HepG2 (cell line): ENCODE results near the gene DNASE2. TPM values are rescaled to one million over a fixed set of nuclear protein-coding genes. Genes with fewer than 3 reads are reported as not detected.
A peak's percentile ranks its signal among the peaks of the same experiment; 100 is the strongest.

Source experiments
- ATAC-seq: fragments of 200-7000 bp; cut with Tn5 transposase; 3 replicates; pipeline ENCODE4 v1.9.1; 2020; ENCODE audit warnings: mild to moderate bottlenecking, moderate library complexity
- BruUV-seq: library from RNA; stranded (reverse); fragments of 400-500 nt; replicated peaks from 2 replicates; lab custom pipeline; 2021; lab: Mats Ljungman, UMichigan
- CTCF ChIA-PET: fragments of 300-600 bp; formaldehyde crosslinking; extraction: SDS; loops from one replicate; lab custom pipeline; 2021; ENCODE audit warnings: low total read pairs, inconsistent platforms, low intra/inter-chr PET ratio; lab: Yijun Ruan, JAX
- POLR2A ChIA-PET: fragments of 350-600 bp; sonication (Branson Sonifier 250); formaldehyde crosslinking; loops from one replicate; lab custom pipeline; 2020; ENCODE audit warnings: antibody characterized with exemption, inconsistent platforms; lab: Yijun Ruan, JAX
- DNase-seq: peaks from one replicate; pipeline ENCODE4 v3.0.0-alpha.2; 2015; ENCODE audit warnings: low spot score
- FAIRE-seq: peaks from 3 replicates; lab custom pipeline; 2011; peaks lifted over from hg19 to GRCh38; lab: Jason Lieb, UNC
- H2AFZ ChIP-seq: one replicate; pipeline ENCODE4 v1.6.1; 2011; ENCODE audit warnings: low read length, inconsistent platforms
- H3K27ac ChIP-seq: fragments of 300-600 bp; 3 replicates; pipeline ENCODE4 v1.8.0; 2011; ENCODE audit warnings: mixed run types, mild to moderate bottlenecking, mixed read lengths, low read length, inconsistent platforms; ENCODE audit not compliant: insufficient read depth; ENCODE audit errors: extremely low read length
- H3K27me3 ChIP-seq, 2 experiments: fragments of 200-600 bp in 1 of 2; 2 replicates in 1 of 2; 3 replicates in 1 of 2; pipeline versions ENCODE4 v1.6.0 to v1.8.0; 2011; ENCODE audit warnings: low read length in 2 of 2, mild to moderate bottlenecking in 2 of 2, moderate library complexity in 2 of 2, inconsistent platforms in 1 of 2; ENCODE audit not compliant: insufficient read depth in 2 of 2, control insufficient read depth in 1 of 2
- H3K36me3 ChIP-seq, 2 experiments: fragments of 200-600 bp in 1 of 2; replicated peaks in 1 of 2; 2 replicates in 1 of 2; 3 replicates in 1 of 2; pipeline versions ENCODE4 v1.5.1 to v1.8.0; 2011; ENCODE audit warnings: low read length in 2 of 2, inconsistent platforms in 1 of 2; ENCODE audit not compliant: insufficient read depth in 2 of 2, control insufficient read depth in 1 of 2
- H3K4me1 ChIP-seq: 2 replicates; pipeline ENCODE4 v1.5.1; 2012; ENCODE audit warnings: low read length, inconsistent platforms; ENCODE audit not compliant: insufficient read depth
- H3K4me2 ChIP-seq: 2 replicates; pipeline ENCODE4 v1.6.0; 2011; ENCODE audit warnings: low read depth, low read length, inconsistent platforms
- H3K4me3 ChIP-seq, 3 experiments: fragments of 200-600 bp in 1 of 3; sonication (generic), shearing (Covaris generic) in 1 of 3; replicated peaks in 1 of 3; 2 replicates each; pipeline ENCODE4 v1.5.1; 2011 to 2016; ENCODE audit warnings: low read length in 3 of 3, inconsistent platforms in 2 of 3, low read depth in 2 of 3, mild to moderate bottlenecking in 2 of 3, control low read depth in 1 of 3, mixed read lengths in 1 of 3; ENCODE audit not compliant: insufficient read depth in 1 of 3
- H3K79me2 ChIP-seq: one replicate; pipeline ENCODE4 v1.6.1; 2011; ENCODE audit warnings: low read length, inconsistent platforms; ENCODE audit not compliant: insufficient read depth
- H3K9ac ChIP-seq: 2 replicates; pipeline ENCODE4 v1.6.0; 2011; ENCODE audit warnings: mild to moderate bottlenecking, low read depth, low read length, inconsistent platforms; ENCODE audit not compliant: insufficient read depth
- H3K9me3 ChIP-seq: 2 replicates; pipeline ENCODE4 v1.5.1; 2012; ENCODE audit warnings: mild to moderate bottlenecking, low read length
- H4K20me1 ChIP-seq: 2 replicates; pipeline ENCODE4 v1.6.0; 2011; ENCODE audit warnings: inconsistent platforms, mild to moderate bottlenecking, low read length, moderate library complexity; ENCODE audit not compliant: insufficient read depth
- RFX1 ChIP-seq: fragments of 450-650 bp; IDR thresholded peaks from 2 replicates; pipeline ENCODE4 v1.6.1; 2017
- RXRA ChIP-seq: sonication (generic); formaldehyde crosslinking; IDR thresholded peaks from 2 replicates; pipeline ENCODE4 v1.5.1; 2020; ENCODE audit warnings: missing genetic modification reagents
- ZMYM3 ChIP-seq: sonication (generic); formaldehyde crosslinking; IDR thresholded peaks from 2 replicates; pipeline ENCODE4 v1.5.1; 2020; ENCODE audit warnings: mild to moderate bottlenecking, missing genetic modification reagents
- ZNF660 ChIP-seq: sonication (generic); formaldehyde crosslinking; IDR thresholded peaks from 2 replicates; pipeline ENCODE4 v1.5.1; 2020; ENCODE audit warnings: mild to moderate bottlenecking, low read depth, missing genetic modification reagents, borderline replicate concordance
- WGBS: methylation state at CpG from one replicate; pipeline ENCODE4 v1.1.6; 2017; ENCODE audit warnings: low lambda C conversion rate; 5-methylcytosine and 5-hydroxymethylcytosine counted together
- in situ Hi-C: cut with HindIII; loops from 2 replicates; pipeline ENCODE4 v1.10.0; 2017; ENCODE audit warnings: low pct_unique_long_range_greater_than_20kb; ENCODE audit not compliant: extremely low pct_ligation_motif_present
- intact Hi-C: fragments of 100-400 bp; cut with micrococcal nuclease; formaldehyde crosslinking; loops from one replicate; pipeline ENCODE4 v1.10.0; 2022; ENCODE audit not compliant: unreplicated experiment
- polyA plus RNA-seq, 8 experiments: library from polyadenylated mRNA; depleted of rRNA in 3 of 8; stranded (reverse) in 7 of 8; unstranded in 1 of 8; fragments of >200 nt; fragmentation: Illumina TruSeq in 4 of 8; extraction: Trizol in 4 of 8; gene quantifications; 2 replicates each; pipeline versions ENCODE4 v1.2.1 to v1.2.3, GENCODE V29; 2011 to 2016; ENCODE audit warnings: low read depth in 4 of 8, missing spikeins in 1 of 8, mixed read lengths in 1 of 8; ENCODE audit not compliant: insufficient read depth in 1 of 8
- total RNA-seq, 5 experiments: library from RNA; depleted of rRNA; stranded (reverse); fragments of >200 nt; fragmentation: Illumina TruSeq; extraction: Trizol; gene quantifications; 2 replicates each; pipeline ENCODE4 v1.2.3, GENCODE V29; 2016; ENCODE audit warnings: low read depth in 1 of 5

The DNASE2 gene
- total and polyA plus RNA-seq, 2 of the 13 experiments (the other 11 are each of a cell fraction or from before 2014, with no cell fraction given), result 7.5 to 16.2 TPM

DNA sequence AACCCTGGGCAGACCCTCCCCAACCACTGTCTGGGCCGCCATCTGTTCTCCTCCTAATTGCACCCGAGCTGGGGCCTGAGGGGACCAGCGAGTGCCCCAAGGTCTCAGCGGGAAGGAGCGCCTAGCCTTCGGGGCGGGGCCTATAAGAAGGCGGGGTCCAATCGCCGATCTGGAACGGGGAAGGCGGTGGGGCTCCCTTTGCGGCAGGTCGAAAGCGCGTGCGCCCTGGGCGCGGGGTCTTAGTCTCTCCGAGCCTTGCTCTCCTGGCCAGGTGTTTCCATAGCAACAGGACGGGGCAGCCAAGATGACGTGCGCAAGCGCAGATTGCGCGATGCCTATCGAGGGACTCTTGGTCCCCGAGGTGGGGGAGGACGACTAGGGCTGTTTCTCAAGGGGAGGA lies 40.2 kb downstream of the DNASE2 start:
- Histone ChIP-seq H3K4me3 (peak overlapping the region in 1 of 3 experiments; percentile 26; a peak in 1 of 6 replicates), H3K4me1 (peaks cover 22% of the 10 kb centered on the region), H3K9me3 (no peaks in the 10 kb centered on the region), H3K4me2 (0 out of 2 replicates have a peak overlapping the region, but pooled peaks have one; percentile 10), H3K36me3 (no peaks in the 10 kb centered on the region), H3K27me3 (no peaks in the 10 kb centered on the region; a peak in 1 of 5 replicates), H3K79me2 (no peaks in the 10 kb centered on the region), H2AFZ (no peak overlapping the region), H4K20me1 (no peaks in the 10 kb centered on the region), H3K27ac (no peak overlapping the region), H3K9ac (no peak overlapping the region)
- DNase-seq (no peak), ATAC-seq (no peak), FAIRE-seq (no peak)
- ChIA-PET POLR2A (no interaction called here), CTCF (no interaction called here)
- intact Hi-C loops (no loop called here), in situ Hi-C loops (no loop called here)
- BruUV-seq, result no TSS peak
- peak; percentile 24; the same call in 1 of the 2 replicates for TF ChIP-seq RFX1
- TF ChIP-seq RXRA (CRISPR knock-in tag), result no peak
- WGBS, result 70% methylated on average over 29 of the region's 29 CpGs

DNA sequence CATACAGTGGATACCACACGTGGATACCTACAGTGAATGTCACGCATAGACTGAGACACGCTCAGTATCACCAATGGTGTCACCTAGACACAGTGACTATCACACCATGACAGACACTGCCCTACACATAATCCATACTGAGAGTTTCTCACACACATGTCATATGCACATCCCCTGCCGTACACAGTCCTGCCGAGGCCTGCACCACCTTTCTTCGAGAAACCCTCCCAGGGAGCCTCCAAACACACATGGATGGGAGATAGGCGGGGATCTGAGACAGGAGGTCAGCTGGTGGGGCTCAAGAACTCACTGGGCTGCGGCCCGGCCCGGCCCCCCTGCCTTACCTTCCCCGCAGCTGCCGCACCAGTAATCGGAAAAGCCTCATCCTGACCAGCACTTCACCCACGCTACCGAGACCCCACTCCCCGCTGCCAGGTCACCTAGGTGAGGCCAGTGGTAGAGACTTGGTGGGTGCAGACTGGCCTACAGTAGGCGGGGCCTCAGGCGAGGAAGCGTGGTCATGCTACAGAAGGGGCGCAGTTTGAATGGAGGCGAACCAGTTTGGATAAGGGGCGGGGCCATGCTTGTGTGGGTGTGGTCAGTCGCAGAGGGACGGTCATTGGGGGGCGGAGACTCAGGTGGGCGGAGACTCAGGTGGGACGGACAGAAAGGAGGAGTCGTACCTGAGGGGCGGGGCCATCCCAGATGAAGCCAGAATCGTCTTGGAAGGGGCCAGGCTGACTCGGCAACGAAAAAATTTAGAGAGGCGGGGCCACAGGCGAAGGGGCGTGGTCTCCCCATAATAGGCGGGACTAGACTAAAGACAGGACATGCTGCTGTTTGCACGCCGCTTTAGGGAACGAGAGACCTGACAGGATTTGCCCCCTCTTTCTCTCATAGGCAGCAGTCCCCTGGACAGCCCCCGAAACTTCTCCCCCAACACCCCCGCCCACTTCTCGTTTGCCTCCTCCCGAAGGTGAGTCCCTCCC lies 40.9 kb downstream of the DNASE2 start:
- Histone ChIP-seq H3K9ac (no peak overlapping the region), H2AFZ (no peak overlapping the region), H3K27me3 (no peaks in the 10 kb centered on the region; a peak in 1 of 5 replicates), H3K27ac (no peak overlapping the region), H3K79me2 (no peaks in the 10 kb centered on the region), H3K4me3 (peak overlapping the region in 1 of 3 experiments; percentile 26; a peak in 1 of 6 replicates), H3K4me2 (0 out of 2 replicates have a peak overlapping the region, but pooled peaks have one; percentile 10), H4K20me1 (no peaks in the 10 kb centered on the region), H3K9me3 (no peaks in the 10 kb centered on the region), H3K4me1 (peaks cover 28% of the 10 kb centered on the region), H3K36me3 (no peaks in the 10 kb centered on the region)
- ChIA-PET POLR2A (no interaction called here), CTCF (no interaction called here)
- in situ Hi-C loops, result no loop called here
- no peak for FAIRE-seq
- DNase-seq, result no peak
- no peak for ATAC-seq
- TF ChIP-seq ZMYM3 (0 out of 2 replicates have a peak, but pooled peaks have one; percentile 11), ZNF660 (no peak)
- intact Hi-C loops, result no loop called here
- no TSS peak for BruUV-seq
- 59% methylated on average over 43 of the region's 43 CpGs for WGBS
